Osteoblast (primary cell): ENCODE measurements around the gene MLPH. TPM values are rescaled to one million over a fixed set of nuclear protein-coding genes. Genes with fewer than 3 reads are reported as not detected.

Experiments
- DNase-seq: peaks from one replicate; pipeline ENCODE4 v3.0.0; 2011; ENCODE audit warnings: low spot score, mixed read lengths; ENCODE audit not compliant: insufficient read length; ENCODE audit errors: missing footprints
- H2AFZ ChIP-seq: 2 replicates; pipeline ENCODE4 v1.6.0; 2011; ENCODE audit warnings: mild to moderate bottlenecking, low read length
- H3K27ac ChIP-seq: 2 replicates; pipeline ENCODE4 v1.5.1; 2011; ENCODE audit warnings: mild to moderate bottlenecking, low read depth, low read length, moderate library complexity
- H3K27me3 ChIP-seq: 2 replicates; pipeline ENCODE4 v1.6.0; 2012; ENCODE audit warnings: mild to moderate bottlenecking, control low read depth, inconsistent platforms, low read length, moderate library complexity; ENCODE audit not compliant: insufficient read depth
- H3K36me3 ChIP-seq: 2 replicates; pipeline ENCODE4 v1.5.1; 2011; ENCODE audit warnings: mild to moderate bottlenecking, low read length, control low read depth, moderate library complexity; ENCODE audit not compliant: insufficient read depth
- H3K4me1 ChIP-seq: 2 replicates; pipeline ENCODE4 v1.5.1; 2011; ENCODE audit warnings: mild to moderate bottlenecking, low read length, control low read depth, moderate library complexity; ENCODE audit not compliant: insufficient read depth
- H3K4me2 ChIP-seq: 2 replicates; pipeline ENCODE4 v1.6.0; 2011; ENCODE audit warnings: mild to moderate bottlenecking, low read length; ENCODE audit not compliant: insufficient read depth
- H3K4me3 ChIP-seq: fragments of 200-600 bp; sonication (generic); 3 replicates; pipeline ENCODE4 v1.5.1; 2012; ENCODE audit warnings: mild to moderate bottlenecking, low read length, inconsistent platforms; ENCODE audit not compliant: insufficient read depth
- H3K79me2 ChIP-seq: 2 replicates; pipeline ENCODE4 v1.6.0; 2012; ENCODE audit warnings: mild to moderate bottlenecking, low read length, control low read depth, inconsistent platforms; ENCODE audit not compliant: insufficient read depth
- H3K9me3 ChIP-seq: 2 replicates; pipeline ENCODE4 v1.5.1; 2011; ENCODE audit warnings: low read depth, low read length, control low read depth
- H4K20me1 ChIP-seq: 2 replicates; pipeline ENCODE4 v1.6.0; 2012; ENCODE audit warnings: mild to moderate bottlenecking, low read length, control low read depth; ENCODE audit not compliant: insufficient read depth
- CTCF ChIP-seq: IDR thresholded peaks from 2 replicates; pipeline ENCODE4 v1.5.1; 2011; ENCODE audit warnings: mild to moderate bottlenecking, low read depth, low read length, moderate library complexity; ENCODE audit errors: extremely low read depth
- total RNA-seq: library from RNA; depleted of rRNA; stranded (reverse); fragments of >200 nt; gene quantifications from 2 replicates; pipeline ENCODE4 v1.2.3, GENCODE V29; 2012

Gene MLPH
- total RNA-seq, 1 donor = 25.7 TPM

- Histone ChIP-seq H2AFZ (no peak overlapping the region), H3K27me3 (no peaks in the 10 kb centered on the region), H3K27ac (no peak overlapping the region), H3K79me2 (no peaks in the 10 kb centered on the region), H3K4me3 (no peak overlapping the region), H3K9me3 (no peaks in the 10 kb centered on the region), H3K4me1 (peaks cover 11% of the 10 kb centered on the region), H3K4me2 (no peak overlapping the region), H4K20me1 (no peaks in the 10 kb centered on the region), H3K36me3 (no peaks in the 10 kb centered on the region)
- TF ChIP-seq CTCF = no peak
- peak; percentile 80 for DNase-seq
Measured at GRCh38 chr2:237598468-237599208, 111.6 kb downstream of the MLPH start.

GRCh38 chr2:237599465-237600110 is 112.5 kb downstream of the MLPH start:
- Histone ChIP-seq H3K27ac (peak overlapping the region; percentile 75), H3K4me3 (peak overlapping the region; percentile 54), H2AFZ (peak overlapping the region; percentile 88), H4K20me1 (no peaks in the 10 kb centered on the region), H3K27me3 (no peaks in the 10 kb centered on the region), H3K4me1 (peaks cover 15% of the 10 kb centered on the region), H3K4me2 (peak overlapping the region; percentile 81), H3K36me3 (no peaks in the 10 kb centered on the region), H3K79me2 (no peaks in the 10 kb centered on the region), H3K9me3 (no peaks in the 10 kb centered on the region)
- DNase-seq = no peak
- TF ChIP-seq CTCF = no peak

- peak overlapping the region; percentile 54 for H3K4me3 ChIP-seq
- no peaks in the 10 kb centered on the region for H3K9me3 ChIP-seq
- H3K36me3 ChIP-seq = no peaks in the 10 kb centered on the region
- H3K4me1 ChIP-seq = peaks cover 15% of the 10 kb centered on the region
- peak; percentile 54 for TF ChIP-seq CTCF
- no peaks in the 10 kb centered on the region for H4K20me1 ChIP-seq
- H3K27ac ChIP-seq = peak overlapping the region; percentile 75
- peak overlapping the region; percentile 81 for H3K4me2 ChIP-seq
- H3K79me2 ChIP-seq = no peaks in the 10 kb centered on the region
- no peaks in the 10 kb centered on the region for H3K27me3 ChIP-seq
- H2AFZ ChIP-seq = peak overlapping the region; percentile 88
- DNase-seq = peak; percentile 95
Measured at GRCh38 chr2:237600205-237600846, 113.3 kb downstream of the MLPH start.
